GM12865 (cell line): ENCODE data around the gene MCRS1.

Experiments
- DNase-seq: peaks from one replicate; pipeline ENCODE4 v3.0.0; 2010; ENCODE audit warnings: low read depth
- H3K4me3 ChIP-seq: 2 replicates; pipeline ENCODE4 v1.5.1; 2011; ENCODE audit warnings: mild to moderate bottlenecking, low read depth, low read length, control low read depth
- TF ChIP-seq, protein P1 (sequence below): IDR thresholded peaks from 2 replicates; pipeline ENCODE4 v1.5.1; 2011; ENCODE audit warnings: low read length, control low read depth, low read depth, inconsistent platforms; ENCODE audit not compliant: insufficient read depth; ENCODE audit errors: missing control alignments

Gene MCRS1

DNA sequence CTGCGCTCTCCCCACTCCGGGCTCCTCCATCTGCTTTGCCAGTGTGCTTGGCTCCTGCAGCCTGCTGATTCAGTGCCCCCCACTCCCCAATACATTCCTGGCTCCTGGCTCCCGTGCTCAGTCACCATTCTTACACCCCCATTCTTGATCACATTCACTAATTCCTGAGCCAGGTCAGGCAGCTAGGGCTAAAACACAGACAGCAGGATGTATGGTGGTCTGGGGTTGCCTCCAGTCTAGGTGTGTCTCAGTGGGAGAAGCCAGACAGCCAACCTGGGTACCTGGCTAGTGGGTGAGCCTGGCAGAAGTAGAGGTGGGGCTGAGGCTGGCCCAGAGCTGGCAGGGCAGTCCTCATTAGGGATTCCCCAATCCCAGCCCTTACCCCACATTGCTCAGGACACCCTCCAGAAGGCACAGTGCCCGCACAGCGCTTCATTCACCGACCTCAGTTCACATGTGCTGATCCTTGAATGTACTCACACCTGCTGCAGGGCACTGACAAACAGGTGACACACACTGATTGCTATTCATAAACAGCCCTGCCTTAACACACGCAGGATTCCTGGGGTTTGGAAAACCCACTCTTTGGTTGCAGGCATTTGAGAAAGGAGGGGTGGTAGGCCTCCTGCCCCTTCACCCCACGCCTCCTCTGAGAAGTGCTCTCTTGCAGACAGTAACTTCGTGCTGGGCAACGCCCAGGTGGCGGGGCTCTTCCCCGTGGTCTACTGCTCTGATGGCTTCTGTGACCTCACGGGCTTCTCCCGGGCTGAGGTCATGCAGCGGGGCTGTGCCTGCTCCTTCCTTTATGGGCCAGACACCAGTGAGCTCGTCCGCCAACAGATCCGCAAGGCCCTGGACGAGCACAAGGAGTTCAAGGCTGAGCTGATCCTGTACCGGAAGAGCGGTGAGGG is 27.5 kb downstream of the MCRS1 start:
- H3K4me3 ChIP-seq = no peak overlapping the region
- TF ChIP-seq, protein P1, sequence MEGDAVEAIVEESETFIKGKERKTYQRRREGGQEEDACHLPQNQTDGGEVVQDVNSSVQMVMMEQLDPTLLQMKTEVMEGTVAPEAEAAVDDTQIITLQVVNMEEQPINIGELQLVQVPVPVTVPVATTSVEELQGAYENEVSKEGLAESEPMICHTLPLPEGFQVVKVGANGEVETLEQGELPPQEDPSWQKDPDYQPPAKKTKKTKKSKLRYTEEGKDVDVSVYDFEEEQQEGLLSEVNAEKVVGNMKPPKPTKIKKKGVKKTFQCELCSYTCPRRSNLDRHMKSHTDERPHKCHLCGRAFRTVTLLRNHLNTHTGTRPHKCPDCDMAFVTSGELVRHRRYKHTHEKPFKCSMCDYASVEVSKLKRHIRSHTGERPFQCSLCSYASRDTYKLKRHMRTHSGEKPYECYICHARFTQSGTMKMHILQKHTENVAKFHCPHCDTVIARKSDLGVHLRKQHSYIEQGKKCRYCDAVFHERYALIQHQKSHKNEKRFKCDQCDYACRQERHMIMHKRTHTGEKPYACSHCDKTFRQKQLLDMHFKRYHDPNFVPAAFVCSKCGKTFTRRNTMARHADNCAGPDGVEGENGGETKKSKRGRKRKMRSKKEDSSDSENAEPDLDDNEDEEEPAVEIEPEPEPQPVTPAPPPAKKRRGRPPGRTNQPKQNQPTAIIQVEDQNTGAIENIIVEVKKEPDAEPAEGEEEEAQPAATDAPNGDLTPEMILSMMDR = no peak
- DNase-seq = no peak

DNA sequence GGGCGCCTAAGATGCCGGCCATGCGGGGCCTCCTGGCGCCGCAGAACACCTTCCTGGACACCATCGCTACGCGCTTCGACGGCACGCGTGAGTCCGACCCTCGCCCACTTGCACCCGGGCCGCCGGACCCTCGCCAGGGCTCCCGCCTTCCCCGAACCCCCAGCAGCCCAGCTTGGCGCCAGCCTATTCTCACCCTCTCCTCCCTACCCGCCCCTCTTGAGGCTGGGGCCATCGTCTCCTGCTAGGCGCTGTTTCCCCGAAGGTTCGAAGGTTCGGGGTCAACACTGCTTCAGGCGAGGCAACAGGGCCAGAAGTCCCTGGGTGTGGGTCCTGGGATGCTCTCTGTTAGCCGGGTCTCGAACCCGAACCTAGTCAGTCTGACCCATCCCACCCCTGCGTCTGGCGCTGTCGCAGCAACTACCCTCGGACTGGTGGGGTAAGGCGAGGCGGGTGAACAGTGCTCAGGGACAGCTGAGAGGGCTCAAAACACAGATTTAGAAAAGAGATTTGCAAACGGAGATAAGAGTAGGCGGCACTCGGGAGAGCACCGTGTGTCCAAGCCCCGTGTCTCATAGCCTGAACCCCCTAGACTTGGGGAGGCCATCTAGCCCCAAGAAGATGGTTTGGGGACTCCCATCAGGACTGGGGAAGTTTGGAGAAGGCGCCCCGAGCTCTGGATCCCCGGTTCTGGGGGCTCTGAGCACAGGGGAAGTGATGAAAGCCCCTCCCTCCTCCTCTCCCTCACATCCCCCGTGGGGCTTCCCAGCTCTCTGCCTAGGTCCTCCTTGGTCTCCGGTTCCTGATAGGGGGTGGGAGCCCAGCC is 28.3 kb downstream of the MCRS1 start:
- no peak overlapping the region for H3K4me3 ChIP-seq
- TF ChIP-seq, protein P1 = no peak
- DNase-seq = no peak

DNA sequence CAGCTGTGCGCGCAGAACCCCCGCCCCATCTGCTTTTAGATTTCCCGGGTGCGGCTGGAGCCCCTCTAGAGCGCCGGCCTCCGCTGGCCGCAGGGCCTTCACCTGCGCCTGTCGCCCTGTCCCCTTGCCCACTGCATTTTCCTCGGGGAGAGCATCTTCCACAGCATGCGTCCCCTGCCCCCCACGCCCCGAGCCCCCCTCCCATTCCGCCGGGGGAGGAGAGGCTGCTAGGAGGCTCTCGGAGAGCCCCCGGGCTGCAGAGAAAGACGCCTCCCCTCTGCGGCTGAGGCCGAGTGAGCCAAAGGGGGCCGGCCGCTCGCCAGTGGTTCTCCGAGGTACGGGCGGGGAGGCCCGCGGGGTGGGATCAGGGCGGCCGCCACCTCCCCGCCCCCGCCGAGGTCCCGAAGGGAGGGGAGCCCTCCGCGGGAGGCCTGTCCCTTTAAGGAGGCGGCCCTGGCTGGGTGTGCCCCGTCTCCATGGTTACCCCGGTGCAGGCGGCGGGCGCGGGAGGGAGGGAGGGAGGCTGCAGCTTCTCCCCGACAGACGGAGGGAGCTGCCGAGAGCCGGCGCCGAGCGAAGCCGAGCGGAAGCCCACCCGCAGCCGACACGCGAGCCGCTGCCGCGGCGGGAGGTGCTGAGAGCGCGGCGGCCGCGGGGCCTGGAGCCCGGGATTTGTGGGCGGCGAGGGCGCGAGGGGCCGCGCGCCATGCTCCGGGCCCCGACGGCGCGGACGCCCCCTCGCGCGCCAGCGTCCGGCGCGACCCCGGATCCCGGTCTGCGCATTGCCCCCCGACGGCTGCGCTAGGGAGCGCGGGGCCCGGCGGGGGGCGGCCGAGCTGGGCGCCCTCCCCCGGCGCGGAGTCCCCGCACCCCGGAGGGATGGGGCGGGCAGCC is 29.2 kb downstream of the MCRS1 start, which contains the start of gene KCNH3:
Gene KCNH3, plus strand, starts transcription at position 521 of the 894 bp plus-strand sequence. CDS start 387 bp downstream, outside the sequence.
- peak; percentile 85 for DNase-seq
- TF ChIP-seq, protein P1 = no peak
- H3K4me3 ChIP-seq = peak within 1 kb of the TSS; percentile 31

DNA sequence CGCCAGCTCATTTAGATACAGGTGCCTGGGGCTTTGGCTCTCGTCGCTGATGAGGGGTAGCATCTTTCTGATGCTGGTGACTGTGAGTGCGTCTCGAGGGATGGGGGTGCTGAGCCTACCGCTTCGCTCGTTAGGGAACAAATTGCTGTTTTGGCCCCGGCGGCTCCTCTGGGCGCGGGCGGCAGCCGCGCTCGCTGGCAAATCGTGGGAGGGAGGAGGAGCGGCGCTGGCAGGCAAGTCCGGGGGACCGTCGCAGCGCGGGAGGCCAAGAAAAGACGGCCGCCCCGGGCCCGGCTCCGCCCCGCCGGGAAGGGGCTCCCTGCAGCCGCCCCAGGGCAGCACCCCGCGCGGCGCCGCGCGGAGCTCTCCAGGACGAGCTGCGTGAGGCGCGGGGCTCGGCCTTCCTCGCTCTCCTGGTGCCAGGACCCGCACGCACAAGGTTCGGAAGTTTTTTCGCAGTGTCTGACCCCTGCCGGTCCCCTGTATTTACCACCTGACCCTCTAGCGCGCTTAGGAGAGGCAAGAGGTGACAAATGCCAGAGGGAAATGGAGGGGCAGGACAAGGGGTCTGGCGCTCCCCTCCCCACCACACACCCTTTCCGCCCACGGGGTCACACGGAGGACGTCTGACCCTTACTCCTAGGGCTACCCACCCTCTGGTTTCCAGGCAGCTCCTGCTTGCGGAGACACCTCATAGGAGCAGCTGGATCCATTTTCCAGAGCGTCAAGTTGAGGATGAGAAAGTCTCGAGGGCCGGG is 30.0 kb downstream of the MCRS1 start:
- no peak for DNase-seq
- H3K4me3 ChIP-seq = peak overlapping the region; percentile 31; the same call in 1 of the 2 replicates
- TF ChIP-seq, protein P1 = no peak

DNA sequence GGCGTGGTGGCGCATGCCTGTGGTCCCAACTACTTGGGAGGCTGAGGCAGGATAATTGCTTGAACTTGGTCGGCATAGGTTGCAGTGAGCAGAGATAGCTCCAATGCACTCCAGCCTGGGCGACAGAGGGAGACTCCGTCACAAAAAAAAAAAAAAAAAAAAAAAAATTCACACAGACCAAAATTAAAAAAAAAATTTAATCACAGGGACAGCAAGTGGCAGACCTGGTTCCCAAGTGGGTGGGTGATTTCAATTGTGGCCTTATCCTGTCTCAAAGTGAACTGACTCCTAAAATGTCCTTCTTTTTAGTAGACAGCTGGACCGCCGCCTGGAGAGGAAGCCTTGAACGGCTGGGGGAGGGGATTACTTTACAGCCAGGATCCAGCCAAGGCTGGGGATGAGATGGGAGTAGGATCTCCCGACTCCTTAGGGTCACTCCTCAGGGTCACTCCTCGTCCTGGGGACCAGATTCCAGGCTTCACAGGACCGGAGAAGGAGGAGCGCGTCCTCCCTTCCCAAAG is 30.7 kb downstream of the MCRS1 start:
- TF ChIP-seq, protein P1 = no peak
- no peak overlapping the region for H3K4me3 ChIP-seq
- DNase-seq = no peak
